Measurements from ENCODE around the gene VPS13D.

Gene VPS13D

DNA sequence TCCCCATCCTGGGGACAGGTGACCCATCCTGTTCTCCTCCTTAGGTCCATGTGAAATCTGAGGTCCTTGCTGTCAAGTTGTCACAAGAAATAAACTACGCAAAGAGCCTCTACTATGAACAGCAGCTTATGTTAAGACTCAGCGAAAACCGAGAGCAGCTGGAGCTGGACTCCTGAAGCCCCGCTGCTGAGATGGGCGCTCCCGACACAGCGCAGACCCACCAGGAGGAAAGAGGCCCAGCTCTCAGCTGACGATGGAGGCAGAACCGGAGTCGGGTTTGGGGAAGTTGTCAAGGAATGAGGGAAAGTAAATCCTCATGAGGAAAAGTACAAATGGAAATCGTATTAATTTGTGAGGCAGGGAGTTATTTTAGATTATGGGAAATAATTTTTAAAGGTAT, 279.0 kb downstream of the VPS13D start:
- no peak for TF ChIP-seq CREB1 (IDR thresholded peaks at IDR 0.05; ENCODE audit: low read depth)
- TF ChIP-seq FOXM1 (IDR thresholded peaks at IDR 0.05; ENCODE audit: borderline replicate concordance, low read depth): no peak
- TF ChIP-seq RAD21 (IDR thresholded peaks at IDR 0.05; ENCODE audit: low read depth): no peak
- no peak for TF ChIP-seq CEBPB (IDR thresholded peaks at IDR 0.05)
- no peak for TF ChIP-seq ZBTB7A (IDR thresholded peaks at IDR 0.05; ENCODE audit: low read depth)
- TF ChIP-seq, protein P1, sequence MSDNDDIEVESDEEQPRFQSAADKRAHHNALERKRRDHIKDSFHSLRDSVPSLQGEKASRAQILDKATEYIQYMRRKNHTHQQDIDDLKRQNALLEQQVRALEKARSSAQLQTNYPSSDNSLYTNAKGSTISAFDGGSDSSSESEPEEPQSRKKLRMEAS (IDR thresholded peaks at IDR 0.05): no peak
- TF ChIP-seq TAF1 (IDR thresholded peaks at IDR 0.05; ENCODE audit: low read depth): no peak
- no peak for TF ChIP-seq NFIC (IDR thresholded peaks at IDR 0.05)
- TF ChIP-seq, protein P2, sequence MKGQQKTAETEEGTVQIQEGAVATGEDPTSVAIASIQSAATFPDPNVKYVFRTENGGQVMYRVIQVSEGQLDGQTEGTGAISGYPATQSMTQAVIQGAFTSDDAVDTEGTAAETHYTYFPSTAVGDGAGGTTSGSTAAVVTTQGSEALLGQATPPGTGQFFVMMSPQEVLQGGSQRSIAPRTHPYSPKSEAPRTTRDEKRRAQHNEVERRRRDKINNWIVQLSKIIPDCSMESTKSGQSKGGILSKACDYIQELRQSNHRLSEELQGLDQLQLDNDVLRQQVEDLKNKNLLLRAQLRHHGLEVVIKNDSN (IDR thresholded peaks at IDR 0.05): no peak
- no peak for TF ChIP-seq TEAD4 (IDR thresholded peaks at IDR 0.05)
- no peak for TF ChIP-seq TCF12 (IDR thresholded peaks at IDR 0.05; ENCODE audit: low read depth)
- no peak for TF ChIP-seq YY1 (IDR thresholded peaks at IDR 0.05; ENCODE audit: low read depth)
- TF ChIP-seq, protein P3, sequence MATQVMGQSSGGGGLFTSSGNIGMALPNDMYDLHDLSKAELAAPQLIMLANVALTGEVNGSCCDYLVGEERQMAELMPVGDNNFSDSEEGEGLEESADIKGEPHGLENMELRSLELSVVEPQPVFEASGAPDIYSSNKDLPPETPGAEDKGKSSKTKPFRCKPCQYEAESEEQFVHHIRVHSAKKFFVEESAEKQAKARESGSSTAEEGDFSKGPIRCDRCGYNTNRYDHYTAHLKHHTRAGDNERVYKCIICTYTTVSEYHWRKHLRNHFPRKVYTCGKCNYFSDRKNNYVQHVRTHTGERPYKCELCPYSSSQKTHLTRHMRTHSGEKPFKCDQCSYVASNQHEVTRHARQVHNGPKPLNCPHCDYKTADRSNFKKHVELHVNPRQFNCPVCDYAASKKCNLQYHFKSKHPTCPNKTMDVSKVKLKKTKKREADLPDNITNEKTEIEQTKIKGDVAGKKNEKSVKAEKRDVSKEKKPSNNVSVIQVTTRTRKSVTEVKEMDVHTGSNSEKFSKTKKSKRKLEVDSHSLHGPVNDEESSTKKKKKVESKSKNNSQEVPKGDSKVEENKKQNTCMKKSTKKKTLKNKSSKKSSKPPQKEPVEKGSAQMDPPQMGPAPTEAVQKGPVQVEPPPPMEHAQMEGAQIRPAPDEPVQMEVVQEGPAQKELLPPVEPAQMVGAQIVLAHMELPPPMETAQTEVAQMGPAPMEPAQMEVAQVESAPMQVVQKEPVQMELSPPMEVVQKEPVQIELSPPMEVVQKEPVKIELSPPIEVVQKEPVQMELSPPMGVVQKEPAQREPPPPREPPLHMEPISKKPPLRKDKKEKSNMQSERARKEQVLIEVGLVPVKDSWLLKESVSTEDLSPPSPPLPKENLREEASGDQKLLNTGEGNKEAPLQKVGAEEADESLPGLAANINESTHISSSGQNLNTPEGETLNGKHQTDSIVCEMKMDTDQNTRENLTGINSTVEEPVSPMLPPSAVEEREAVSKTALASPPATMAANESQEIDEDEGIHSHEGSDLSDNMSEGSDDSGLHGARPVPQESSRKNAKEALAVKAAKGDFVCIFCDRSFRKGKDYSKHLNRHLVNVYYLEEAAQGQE (IDR thresholded peaks at IDR 0.05; ENCODE audit: low read depth): no peak
- no peak for TF ChIP-seq EP300 (IDR thresholded peaks at IDR 0.05; ENCODE audit: borderline replicate concordance)
- no peak for TF ChIP-seq EGR1 (IDR thresholded peaks at IDR 0.05)

DNA sequence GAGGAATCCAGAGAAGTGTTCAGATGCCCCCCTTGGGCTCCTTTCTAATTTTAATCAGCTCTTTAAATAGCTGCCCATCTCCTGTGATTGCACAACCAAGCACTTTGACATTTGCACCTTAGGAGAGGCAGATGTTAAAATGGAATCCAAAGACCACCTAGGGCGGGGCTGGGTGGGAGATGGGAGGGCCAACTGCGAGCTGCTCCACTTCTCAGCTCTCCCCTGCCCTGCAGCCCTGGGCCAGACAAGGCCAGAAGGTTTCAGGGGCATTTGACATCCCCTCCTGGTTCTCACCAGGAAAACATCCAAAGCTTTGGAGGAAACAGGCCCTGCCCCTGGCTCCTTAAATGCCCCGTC, 281.3 kb downstream of the VPS13D start:
- no peak for TF ChIP-seq TCF12 (IDR thresholded peaks at IDR 0.05; ENCODE audit: low read depth)
- no peak for TF ChIP-seq FOXM1 (IDR thresholded peaks at IDR 0.05; ENCODE audit: borderline replicate concordance, low read depth)
- TF ChIP-seq YY1 (IDR thresholded peaks at IDR 0.05; ENCODE audit: low read depth): no peak
- TF ChIP-seq EGR1 (IDR thresholded peaks at IDR 0.05): no peak

DNA sequence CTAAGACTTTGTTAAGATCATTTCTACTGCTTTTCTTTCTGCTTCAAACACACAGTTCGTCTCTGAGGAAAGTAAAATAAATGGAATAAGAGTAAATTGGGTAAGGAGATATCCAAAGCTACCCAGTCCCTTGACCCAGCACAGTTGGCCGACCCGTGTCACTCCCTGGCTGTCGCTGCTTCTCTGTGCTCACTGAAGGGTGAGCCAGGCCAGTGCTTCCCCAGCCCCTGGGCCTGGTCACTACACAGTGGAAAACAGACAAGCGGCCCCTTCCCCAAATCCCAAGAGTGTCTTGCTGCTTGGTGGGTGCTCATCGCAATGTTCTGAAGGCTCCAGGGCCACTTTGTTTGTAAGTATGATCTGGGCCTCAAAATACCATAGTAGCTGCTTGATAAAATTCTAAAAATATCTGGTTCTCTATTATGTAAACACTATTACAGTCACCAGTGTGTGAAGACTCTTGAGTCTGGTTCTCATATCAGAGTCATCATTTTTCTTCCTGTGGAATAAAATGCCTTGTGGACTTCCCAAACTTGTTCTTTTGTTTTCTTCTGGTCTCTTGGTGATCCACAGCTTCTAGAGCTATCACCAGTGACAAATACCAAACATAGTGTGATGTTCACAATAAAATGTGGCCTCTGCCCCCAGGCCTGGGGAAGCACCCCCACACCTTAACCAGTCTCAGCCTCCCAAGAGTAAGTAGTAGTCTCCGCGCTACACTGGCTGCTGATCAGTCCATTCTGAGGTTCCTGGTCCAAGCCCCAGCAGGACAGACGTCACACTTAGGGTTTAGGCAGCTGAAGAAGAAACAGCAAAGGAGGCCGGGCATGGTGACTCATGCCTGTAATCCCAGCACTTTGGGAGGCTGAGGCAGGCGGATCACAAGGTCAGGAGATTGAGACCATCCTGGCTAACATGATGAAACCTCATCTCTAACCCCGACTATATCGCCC, 282.0 kb downstream of the VPS13D start:
- no peak for TF ChIP-seq TEAD4 (IDR thresholded peaks at IDR 0.05)
- TF ChIP-seq, protein P3 (IDR thresholded peaks at IDR 0.05; ENCODE audit: low read depth): no peak

DNA sequence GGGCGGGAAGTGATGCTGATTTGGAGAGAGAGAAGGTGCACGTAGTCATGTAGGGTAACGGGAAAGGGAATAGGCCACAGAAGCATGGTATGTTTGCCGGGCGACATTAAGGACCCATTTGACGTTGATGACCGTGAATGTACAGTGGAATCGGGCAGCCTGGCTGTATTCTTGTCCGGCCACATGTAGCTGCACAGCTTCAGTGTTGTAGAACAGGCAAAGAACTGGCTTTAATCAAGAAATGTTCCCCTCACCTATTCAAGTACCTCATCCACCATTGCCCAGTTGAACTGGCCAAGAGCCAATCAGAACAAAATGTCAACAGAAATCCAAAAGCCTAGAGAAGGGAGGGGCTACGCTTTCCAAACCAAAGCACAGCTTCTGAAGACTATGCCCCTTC, 283.4 kb downstream of the VPS13D start:
- TF ChIP-seq, protein P2 (IDR thresholded peaks at IDR 0.05): no peak
- no peak for TF ChIP-seq TEAD4 (IDR thresholded peaks at IDR 0.05)
- TF ChIP-seq, protein P3 (IDR thresholded peaks at IDR 0.05; ENCODE audit: low read depth): no peak
- no peak for TF ChIP-seq EGR1 (IDR thresholded peaks at IDR 0.05)
- no peak for TF ChIP-seq CEBPB (IDR thresholded peaks at IDR 0.05)
- TF ChIP-seq YY1 (IDR thresholded peaks at IDR 0.05; ENCODE audit: low read depth): no peak
- no peak for TF ChIP-seq ZBTB7A (IDR thresholded peaks at IDR 0.05; ENCODE audit: low read depth)
- TF ChIP-seq TCF12 (IDR thresholded peaks at IDR 0.05; ENCODE audit: low read depth): no peak
- TF ChIP-seq FOXM1 (IDR thresholded peaks at IDR 0.05; ENCODE audit: borderline replicate concordance, low read depth): no peak
- TF ChIP-seq RAD21 (IDR thresholded peaks at IDR 0.05; ENCODE audit: low read depth): no peak
- TF ChIP-seq EP300 (IDR thresholded peaks at IDR 0.05; ENCODE audit: borderline replicate concordance): no peak
- TF ChIP-seq, protein P1 (IDR thresholded peaks at IDR 0.05): no peak
- TF ChIP-seq CREB1 (IDR thresholded peaks at IDR 0.05; ENCODE audit: low read depth): no peak
- TF ChIP-seq TAF1 (IDR thresholded peaks at IDR 0.05; ENCODE audit: low read depth): no peak
- no peak for TF ChIP-seq NFIC (IDR thresholded peaks at IDR 0.05)
